Stimulated activated CD4-positive, alpha-beta T cell treated with anti-CD3 and anti-CD28 coated beads, Interleukin-15, amount 100 ng/mL, for 24 hours (primary cell): Measurements from ENCODE around the gene VMAC.
A peak's percentile ranks its signal among the peaks of the same experiment; 100 is the strongest.

Source experiments
- DNase-seq: peaks from one replicate; pipeline ENCODE4 v3.0.0-alpha.2; 2020

Gene VMAC

GRCh38 chr19:5931251-5931650 lies 26.6 kb downstream of the VMAC start:
- no peak for DNase-seq

- DNase-seq = no peak
Observed at GRCh38 chr19:5932146-5932545, 27.5 kb downstream of the VMAC start.

- DNase-seq = no peak
Observed at GRCh38 chr19:5932609-5933262, 28.1 kb downstream of the VMAC start.

DNA sequence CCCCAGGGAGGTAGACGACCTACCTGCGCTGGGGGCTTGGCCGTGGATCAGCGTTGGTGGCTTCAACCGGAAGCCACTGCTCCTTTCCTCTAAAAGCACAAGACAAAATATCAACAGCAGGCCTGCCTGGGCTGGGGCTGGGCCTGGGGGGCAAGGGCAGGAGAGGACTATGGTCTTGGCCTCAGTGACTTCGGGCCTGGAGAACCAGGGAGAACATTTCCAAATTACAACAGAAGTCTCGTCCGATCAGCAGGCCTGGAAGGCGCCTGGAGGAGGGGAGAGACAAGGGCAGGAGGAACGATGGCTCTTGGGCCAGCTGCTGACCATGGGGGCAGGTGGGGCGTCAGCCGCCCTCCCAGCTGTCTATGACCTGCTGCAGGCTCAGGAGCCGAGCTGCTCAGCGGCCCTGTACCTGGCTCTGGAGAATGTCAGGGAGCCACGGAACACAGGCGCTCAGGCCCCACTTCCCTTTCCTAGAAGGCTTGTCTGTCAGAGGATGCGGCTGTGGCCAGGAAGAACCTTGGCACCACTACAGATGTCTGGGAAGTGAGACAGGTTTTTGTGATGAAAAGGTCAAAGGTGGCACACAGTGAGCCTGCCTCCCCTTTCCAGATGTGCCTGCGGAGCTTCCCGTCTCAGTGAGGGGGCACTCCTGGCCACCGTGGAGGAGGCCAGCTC lies 28.9 kb downstream of the VMAC start:
- no peak for DNase-seq

- DNase-seq = no peak
Observed at GRCh38 chr19:5934069-5934401, 29.4 kb downstream of the VMAC start.

DNA sequence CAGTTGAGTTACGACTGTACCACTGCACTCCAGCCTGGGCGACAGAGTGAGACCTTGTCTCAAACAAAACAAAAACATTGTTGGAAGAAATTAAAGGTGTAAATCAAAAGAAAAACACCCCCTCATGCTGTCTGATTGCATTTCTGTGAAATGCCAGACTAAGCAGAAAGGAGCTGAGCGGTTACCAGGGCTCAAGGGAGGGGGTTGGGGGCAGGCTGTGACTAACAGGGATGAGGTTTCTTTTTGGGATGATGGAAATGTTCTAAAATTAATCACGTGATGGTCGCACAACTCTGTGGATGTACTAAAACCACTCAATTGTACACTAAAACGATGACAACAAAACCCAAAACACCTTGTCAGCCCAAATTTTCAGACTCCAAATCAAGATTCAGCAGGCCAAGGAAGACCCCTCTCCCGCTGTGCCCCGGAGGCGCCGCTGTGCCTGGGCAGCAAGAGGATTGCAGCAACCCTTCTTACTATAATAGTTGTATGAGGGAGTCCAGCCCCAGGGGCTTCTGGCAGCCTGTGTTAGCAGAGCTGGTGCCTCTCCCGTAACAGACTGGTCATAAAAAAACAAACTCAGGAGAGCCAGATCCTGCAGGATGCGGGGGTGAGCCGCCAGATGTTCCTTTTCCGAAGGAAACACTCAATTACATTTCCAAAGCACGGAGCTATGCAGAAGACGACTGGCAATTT lies 30.3 kb downstream of the VMAC start:
- DNase-seq = no peak

DNA sequence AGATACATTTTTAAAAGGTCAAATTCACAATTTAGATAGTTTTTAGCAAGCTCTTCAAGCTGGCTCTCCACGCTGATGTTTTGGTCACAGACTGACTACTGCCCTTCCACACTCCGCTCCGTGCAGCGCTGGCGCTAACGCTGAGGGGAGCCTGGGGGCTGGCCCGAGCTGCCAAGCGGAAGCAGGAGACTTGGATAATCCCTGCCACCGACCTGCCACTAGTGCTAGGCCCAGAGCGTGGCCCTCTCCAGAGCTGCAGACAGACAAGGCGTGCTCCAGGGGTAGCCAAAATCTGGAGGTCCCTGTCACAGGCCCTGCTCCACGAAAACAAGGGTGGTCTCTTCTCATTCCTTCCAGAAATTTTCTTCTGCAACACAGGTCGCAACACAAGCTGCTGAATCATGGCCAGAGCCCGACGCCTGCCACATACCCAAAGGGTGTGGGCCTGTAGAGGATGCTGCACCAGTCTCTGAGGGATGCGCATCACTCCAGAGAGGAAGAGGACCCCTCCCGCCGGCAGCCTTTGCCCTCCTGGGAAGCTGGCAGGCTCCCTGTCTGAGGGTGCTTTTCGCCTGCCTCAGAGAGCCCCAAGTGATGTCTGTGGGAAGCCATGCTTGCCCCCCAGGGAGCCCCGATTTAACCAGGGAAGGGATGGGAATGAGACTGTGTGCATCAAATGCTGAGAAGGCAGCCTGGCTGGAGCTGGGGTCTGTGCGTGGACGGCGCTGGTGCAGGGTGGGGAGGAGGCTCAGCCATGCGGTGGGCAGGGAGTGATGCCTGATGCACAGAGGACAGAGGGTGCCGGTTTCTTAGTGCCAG lies 31.0 kb downstream of the VMAC start:
- no peak for DNase-seq

GRCh38 chr19:5936292-5936592 lies 31.6 kb downstream of the VMAC start:
- no peak for DNase-seq

DNA sequence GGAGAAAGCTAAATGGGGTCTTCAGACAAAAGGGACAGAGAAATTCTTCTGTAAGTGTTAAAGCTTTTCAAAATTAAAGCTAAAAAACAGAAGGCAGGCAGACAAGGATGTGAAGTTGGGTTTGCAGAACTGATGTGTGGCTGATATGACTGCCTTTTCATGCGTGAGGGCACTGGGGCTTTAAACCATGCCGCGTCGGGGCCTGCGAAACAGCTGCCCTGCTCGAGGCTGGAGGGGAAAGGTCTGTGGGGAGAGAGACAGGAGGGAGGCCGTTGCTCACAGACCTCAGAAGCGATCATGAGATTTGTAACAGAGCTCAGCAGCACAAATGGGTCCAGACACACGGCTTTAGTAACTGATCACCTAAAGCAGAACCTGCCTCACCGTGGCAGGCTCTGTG lies 32.9 kb downstream of the VMAC start:
- DNase-seq = no peak

- no peak for DNase-seq
Observed at GRCh38 chr19:5940260-5941208, 35.9 kb downstream of the VMAC start.

DNA sequence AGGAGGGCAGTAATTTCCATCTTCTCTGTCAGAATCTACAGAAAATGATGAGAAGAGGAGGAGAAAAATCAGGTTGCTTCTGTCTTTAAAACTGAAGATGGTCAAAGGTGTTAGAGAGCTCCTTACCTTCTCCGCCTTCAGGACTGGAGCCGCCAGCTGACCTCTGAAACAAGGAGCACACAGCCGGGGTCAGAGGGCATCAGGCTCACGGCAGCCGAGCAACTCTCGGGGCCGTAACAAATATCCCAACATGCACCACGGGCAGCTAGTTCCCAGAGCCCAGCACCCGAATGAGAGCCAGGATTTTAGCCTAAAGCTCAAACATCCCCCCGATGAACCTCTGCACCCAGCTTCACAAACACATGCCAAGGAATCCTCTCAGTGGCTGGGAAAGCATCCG lies 37.0 kb downstream of the VMAC start:
- no peak for DNase-seq

- no peak for DNase-seq
Observed at GRCh38 chr19:5943045-5943444, 38.4 kb downstream of the VMAC start.

- DNase-seq = no peak
Observed at GRCh38 chr19:5943623-5944022, 39.0 kb downstream of the VMAC start.

DNA sequence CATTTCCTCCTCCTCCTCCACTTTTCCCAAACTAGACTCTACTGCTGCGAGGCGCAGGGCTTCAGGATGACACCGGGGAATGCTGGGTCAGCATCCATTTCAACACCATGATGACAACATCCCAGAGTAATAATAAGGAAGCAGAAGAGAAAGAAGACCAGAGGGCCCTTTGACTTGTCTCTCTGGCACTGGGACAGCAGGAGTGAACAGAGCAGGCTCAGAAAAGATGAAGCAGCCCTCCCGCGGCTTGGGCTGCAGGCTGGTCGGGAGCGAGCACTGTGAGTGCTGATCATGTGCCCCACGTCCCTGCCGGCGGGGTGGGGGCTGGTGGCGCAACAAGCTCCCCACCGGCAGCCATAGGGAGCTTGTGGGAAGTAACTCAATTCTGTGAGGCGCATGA lies 42.8 kb downstream of the VMAC start:
- no peak for DNase-seq

DNA sequence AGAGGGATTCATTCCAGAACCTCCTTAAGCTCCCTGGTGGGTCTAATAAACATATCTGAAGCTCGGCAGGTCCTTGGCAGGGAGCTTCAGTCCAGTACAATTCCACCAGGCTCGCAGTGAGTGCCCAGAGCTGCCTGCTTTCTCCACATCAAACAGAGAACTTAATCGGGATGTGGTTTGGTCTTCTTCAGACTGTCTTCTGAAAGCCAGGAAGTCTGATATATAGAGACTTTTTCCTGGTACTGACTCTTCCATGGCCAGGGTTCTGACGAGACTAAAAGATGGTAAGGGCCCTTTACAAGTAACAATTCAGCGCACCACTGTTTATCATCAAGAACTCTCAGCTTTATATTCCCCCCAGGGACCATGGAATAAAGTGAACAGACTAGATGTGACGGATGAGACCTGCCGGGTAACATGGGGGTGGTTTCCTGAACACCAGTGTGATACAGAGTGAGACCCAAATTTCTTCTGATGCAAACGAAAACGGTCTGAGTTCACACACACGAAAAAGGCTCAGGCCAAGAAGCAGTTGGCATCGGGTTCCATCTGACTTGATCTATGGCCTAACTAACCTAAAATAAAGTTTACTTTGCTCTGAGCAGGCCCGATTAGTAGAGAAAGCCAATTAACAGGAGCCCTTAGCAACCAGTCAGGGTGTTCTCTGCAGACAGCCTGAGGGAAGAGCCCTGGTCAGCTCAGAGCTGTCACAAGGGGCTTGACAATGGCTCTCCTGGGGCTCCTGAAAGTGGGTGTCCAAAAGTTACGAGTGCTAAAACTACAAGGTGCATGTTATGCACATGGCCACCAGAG lies 44.3 kb downstream of the VMAC start:
- DNase-seq = no peak

DNA sequence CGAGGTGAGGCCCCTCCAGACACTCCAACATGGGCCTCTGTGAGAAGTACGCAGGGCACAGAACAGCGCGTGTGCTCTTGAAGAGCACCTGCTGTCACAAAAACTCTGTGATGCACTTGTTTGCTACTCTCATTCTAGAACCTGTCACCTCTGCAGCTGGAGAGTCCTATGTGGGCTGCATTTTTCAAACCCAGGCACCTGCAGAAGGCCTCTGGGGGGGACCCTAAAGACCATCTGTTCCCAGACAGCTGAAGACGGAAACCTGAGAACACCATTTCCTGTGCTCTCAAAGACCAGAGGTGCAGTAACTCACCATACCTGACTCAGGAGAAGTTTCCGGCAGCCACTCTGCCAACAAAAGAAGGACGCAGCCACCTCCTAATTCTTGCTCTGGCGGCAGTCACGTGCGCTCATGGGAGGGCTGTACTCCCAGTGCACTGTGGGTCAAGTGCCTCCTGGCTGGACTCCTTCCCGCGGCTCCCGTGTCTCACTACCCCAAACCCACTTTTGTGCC lies 45.2 kb downstream of the VMAC start:
- DNase-seq = peak; percentile 45

DNA sequence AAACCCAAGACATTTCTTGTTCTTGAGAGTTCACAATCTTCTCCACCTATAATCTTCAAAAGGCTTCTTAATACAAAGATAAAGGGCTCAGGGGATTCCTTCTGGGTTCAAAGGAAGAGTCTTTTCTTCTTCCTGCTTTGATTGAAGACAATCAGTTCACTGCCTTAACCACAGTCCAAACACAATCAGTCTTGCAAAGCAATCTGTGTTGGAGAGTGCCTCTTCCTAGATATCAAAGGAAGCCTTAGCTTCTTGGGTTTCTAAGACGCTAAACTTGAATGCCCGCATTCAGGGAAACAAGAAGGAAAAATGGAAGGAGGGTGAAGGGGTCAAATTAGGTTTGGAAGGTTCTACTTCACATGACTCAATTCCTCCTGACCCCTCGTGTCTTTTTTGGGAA lies 46.1 kb downstream of the VMAC start:
- no peak for DNase-seq

GRCh38 chr19:5951338-5951861 lies 46.7 kb downstream of the VMAC start:
- DNase-seq = no peak

DNA sequence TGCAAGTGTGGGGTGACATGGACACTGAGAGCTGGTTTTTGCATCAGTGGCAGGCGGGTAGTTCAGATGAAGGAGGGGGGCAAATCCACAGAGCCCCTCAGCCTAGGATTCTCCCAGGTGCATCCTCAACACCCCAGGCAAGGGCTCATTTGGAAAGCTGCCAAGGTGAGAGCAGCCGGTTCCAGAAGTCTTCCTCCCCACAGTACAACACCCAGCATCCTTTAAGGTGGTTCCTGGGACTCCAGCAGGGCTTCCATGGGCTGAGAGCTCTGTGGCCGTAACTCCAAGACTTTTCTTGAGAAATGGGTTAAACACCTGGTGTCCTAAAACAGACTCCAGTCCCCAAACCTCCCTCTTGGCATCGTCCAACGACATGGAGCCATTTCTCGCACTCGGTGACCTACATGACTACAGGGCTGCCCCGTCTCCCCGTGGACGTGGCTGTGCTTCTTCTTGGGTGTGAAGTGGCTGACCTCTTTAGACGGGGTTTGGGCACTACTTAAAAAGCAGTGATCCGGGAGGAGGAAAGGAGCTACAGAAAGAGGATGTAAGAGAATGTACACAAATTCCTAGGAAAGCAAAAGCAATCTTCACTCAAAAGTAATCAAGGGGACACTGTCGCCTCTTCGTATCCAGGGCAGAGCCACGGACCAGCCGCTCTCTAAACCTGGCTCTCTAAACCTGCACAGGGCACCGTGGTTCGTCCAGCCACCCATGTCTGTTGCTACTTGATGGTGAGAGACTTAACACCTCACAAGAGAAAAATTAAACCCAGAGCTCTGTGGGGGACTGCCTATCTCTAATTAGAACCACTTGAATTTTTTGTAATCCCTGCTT lies 47.7 kb downstream of the VMAC start:
- DNase-seq = no peak

- no peak for DNase-seq
Observed at GRCh38 chr19:5953030-5953589, 48.4 kb downstream of the VMAC start.
